GM23338 (cell line): ENCODE data around the gene INSM2.

Experiments
- CTCF ChIP-seq, 2 experiments: fragments of 200-600 bp in 1 of 2; sonication (generic) in 1 of 2; conservative IDR thresholded peaks; 2 replicates each; pipeline versions ENCODE4 v1.5.1 to v1.6.1; 2016 to 2017; ENCODE audit warnings: antibody characterized with exemption in 2 of 2, low read depth in 2 of 2, mild to moderate bottlenecking in 2 of 2, moderate library complexity in 1 of 2
- EZH2 ChIP-seq: fragments of 200-600 bp; sonication (generic); IDR thresholded peaks from one replicate; pipeline ENCODE4 v1.8.0; 2017; ENCODE audit warnings: antibody characterized with exemption, mild to moderate bottlenecking, low read depth; ENCODE audit not compliant: unreplicated experiment
- EZH2phosphoT487 ChIP-seq: fragments of 200-600 bp; sonication (generic); IDR thresholded peaks from one replicate; pipeline ENCODE4 v1.8.1; 2018; ENCODE audit warnings: antibody characterized with exemption; ENCODE audit not compliant: unreplicated experiment
- JUNB ChIP-seq: IDR thresholded peaks from one replicate; pipeline ENCODE4 v1.6.1; 2016; ENCODE audit warnings: antibody characterized with exemption; ENCODE audit not compliant: unreplicated experiment
- NANOG ChIP-seq: IDR thresholded peaks from 2 replicates; pipeline ENCODE4 v1.6.1; 2016; ENCODE audit warnings: antibody characterized with exemption, borderline replicate concordance
- POLR2AphosphoS5 ChIP-seq: IDR thresholded peaks from 2 replicates; pipeline ENCODE4 v1.6.1; 2016; ENCODE audit warnings: antibody characterized with exemption, low read depth
- STAT1 ChIP-seq: IDR thresholded peaks from one replicate; pipeline ENCODE4 v1.6.1; 2016; ENCODE audit warnings: antibody characterized with exemption; ENCODE audit not compliant: unreplicated experiment

- TF ChIP-seq CTCF (conservative IDR thresholded peaks at IDR 0.05; ENCODE audit: low read depth in 2 of 2) (no peak), EZH2phosphoT487 (no peak), EZH2 (no peak), POLR2AphosphoS5 (no peak), NANOG (no peak), STAT1 (no peak), JUNB (no peak)
These were observed 23.3 kb downstream of the INSM2 start for GRCh38 chr14:35557221-35557747.
